GM23338 (cell line): Measurements from ENCODE around the gene SCIMP. TPM values are rescaled to one million over a fixed set of nuclear protein-coding genes. Genes with fewer than 3 reads are reported as not detected.

ENCODE experiments used
- ATAC-seq: fragments of 200-7000 bp; cut with Tn5 transposase; 3 replicates; pipeline ENCODE4 v1.9.1; 2020
- DNase-seq: peaks from one replicate; pipeline ENCODE4 v3.0.0-alpha.2; 2015; ENCODE audit warnings: low spot score
- H2AFZ ChIP-seq: fragments of 200-600 bp; sonication (generic); 2 replicates; pipeline ENCODE4 v1.8.0; 2016; ENCODE audit warnings: antibody characterized with exemption, mild to moderate bottlenecking, moderate library complexity
- H3F3A ChIP-seq: fragments of 200-600 bp; sonication (generic); replicated peaks from 2 replicates; pipeline ENCODE4 v1.8.0; 2017; ENCODE audit warnings: antibody characterized with exemption, mixed run types, low read depth
- H3K27ac ChIP-seq: fragments of 200-600 bp; sonication (generic); 2 replicates; pipeline ENCODE4 v1.6.1; 2016; ENCODE audit warnings: low read depth
- H3K27me3 ChIP-seq: fragments of 200-600 bp; sonication (generic); 2 replicates; pipeline ENCODE4 v1.8.0; 2016; ENCODE audit warnings: mild to moderate bottlenecking, mixed run types, moderate library complexity; ENCODE audit not compliant: insufficient read depth
- H3K36me3 ChIP-seq: fragments of 200-600 bp; sonication (generic); 2 replicates; pipeline ENCODE4 v1.8.0; 2016; ENCODE audit warnings: mild to moderate bottlenecking; ENCODE audit not compliant: insufficient read depth
- H3K4me1 ChIP-seq: fragments of 200-600 bp; sonication (generic); 2 replicates; pipeline ENCODE4 v1.8.0; 2016; ENCODE audit warnings: mild to moderate bottlenecking, moderate library complexity; ENCODE audit not compliant: insufficient read depth
- H3K4me2 ChIP-seq: fragments of 200-600 bp; sonication (generic); 2 replicates; pipeline ENCODE4 v1.7.1; 2017; ENCODE audit warnings: mixed run types
- H3K4me3 ChIP-seq: fragments of 200-600 bp; sonication (generic); 2 replicates; pipeline ENCODE4 v1.6.1; 2016; ENCODE audit warnings: mixed run types
- H3K79me2 ChIP-seq: fragments of 200-600 bp; sonication (generic); replicated peaks from 2 replicates; pipeline ENCODE4 v1.8.0; 2017; ENCODE audit warnings: mild to moderate bottlenecking; ENCODE audit not compliant: insufficient read depth
- H3K9me2 ChIP-seq: fragments of 200-600 bp; sonication (generic); 2 replicates; pipeline ENCODE4 v1.8.0; 2017; ENCODE audit not compliant: insufficient read depth
- H4K20me1 ChIP-seq: fragments of 200-600 bp; sonication (generic); replicated peaks from 2 replicates; pipeline ENCODE4 v1.8.0; 2017; ENCODE audit warnings: mild to moderate bottlenecking; ENCODE audit not compliant: insufficient read depth
- H3K27ac Mint-ChIP-seq: 2 replicates; pipeline ENCODE4 v1.8.0; 2020; ENCODE audit warnings: inconsistent platforms, mild to moderate bottlenecking, moderate library complexity, mixed read lengths
- H3K27me3 Mint-ChIP-seq: 3 replicates; pipeline ENCODE4 v1.8.0; 2022; ENCODE audit warnings: low read depth, mild to moderate bottlenecking, moderate library complexity, mixed read lengths, inconsistent platforms; ENCODE audit not compliant: insufficient read depth, poor library complexity
- H3K36me3 Mint-ChIP-seq: 3 replicates; pipeline ENCODE4 v1.8.0; 2021; ENCODE audit warnings: low read depth, mild to moderate bottlenecking, inconsistent platforms, moderate library complexity, mixed read lengths
- H3K4me1 Mint-ChIP-seq: 3 replicates; pipeline ENCODE4 v1.8.0; 2020; ENCODE audit warnings: mild to moderate bottlenecking, inconsistent platforms, mixed read lengths
- H3K4me3 Mint-ChIP-seq: 3 replicates; pipeline ENCODE4 v1.8.0; 2021; ENCODE audit warnings: moderate library complexity, mild to moderate bottlenecking, inconsistent platforms, mixed read lengths
- H3K9me3 Mint-ChIP-seq: 3 replicates; pipeline ENCODE4 v1.8.0; 2020; ENCODE audit warnings: moderate library complexity, mild to moderate bottlenecking, inconsistent platforms, mixed read lengths
- CTCF ChIP-seq, 2 experiments: fragments of 200-600 bp in 1 of 2; sonication (generic) in 1 of 2; conservative IDR thresholded peaks; 2 replicates each; pipeline versions ENCODE4 v1.5.1 to v1.6.1; 2016 to 2017; ENCODE audit warnings: antibody characterized with exemption in 2 of 2, low read depth in 2 of 2, mild to moderate bottlenecking in 2 of 2, moderate library complexity in 1 of 2
- ETS1 ChIP-seq: IDR thresholded peaks from 2 replicates; pipeline ENCODE4 v1.6.1; 2016; ENCODE audit warnings: antibody characterized with exemption
- EZH2 ChIP-seq: fragments of 200-600 bp; sonication (generic); IDR thresholded peaks from one replicate; pipeline ENCODE4 v1.8.0; 2017; ENCODE audit warnings: antibody characterized with exemption, mild to moderate bottlenecking, low read depth; ENCODE audit not compliant: unreplicated experiment
- EZH2phosphoT487 ChIP-seq: fragments of 200-600 bp; sonication (generic); IDR thresholded peaks from one replicate; pipeline ENCODE4 v1.8.1; 2018; ENCODE audit warnings: antibody characterized with exemption; ENCODE audit not compliant: unreplicated experiment
- JUNB ChIP-seq: IDR thresholded peaks from one replicate; pipeline ENCODE4 v1.6.1; 2016; ENCODE audit warnings: antibody characterized with exemption; ENCODE audit not compliant: unreplicated experiment
- NANOG ChIP-seq: IDR thresholded peaks from 2 replicates; pipeline ENCODE4 v1.6.1; 2016; ENCODE audit warnings: antibody characterized with exemption, borderline replicate concordance
- ZNF462 ChIP-seq: fragments of 250-450 bp; sonication (Bioruptor Pico); IDR thresholded peaks from 2 replicates; pipeline ENCODE4 v1.5.0; 2020; ENCODE audit warnings: mild to moderate bottlenecking, moderate library complexity
- polyA plus RNA-seq: library from polyadenylated mRNA; unstranded; fragments of >200 nt; fragmentation: Nextera tagmentation; extraction: Ambion mirVana; gene quantifications from 2 replicates; pipeline ENCODE4 v1.2.1, GENCODE V29; 2016
- total RNA-seq: library from RNA; depleted of rRNA; stranded (reverse); fragments of >200 nt; shearing (Covaris generic); gene quantifications from 2 replicates; pipeline ENCODE4 v1.2.3, GENCODE V29; 2014

The SCIMP gene
- total and polyA plus RNA-seq, 2 experiments from 2014 or later: 0.36 TPM; not detected in 1

DNA sequence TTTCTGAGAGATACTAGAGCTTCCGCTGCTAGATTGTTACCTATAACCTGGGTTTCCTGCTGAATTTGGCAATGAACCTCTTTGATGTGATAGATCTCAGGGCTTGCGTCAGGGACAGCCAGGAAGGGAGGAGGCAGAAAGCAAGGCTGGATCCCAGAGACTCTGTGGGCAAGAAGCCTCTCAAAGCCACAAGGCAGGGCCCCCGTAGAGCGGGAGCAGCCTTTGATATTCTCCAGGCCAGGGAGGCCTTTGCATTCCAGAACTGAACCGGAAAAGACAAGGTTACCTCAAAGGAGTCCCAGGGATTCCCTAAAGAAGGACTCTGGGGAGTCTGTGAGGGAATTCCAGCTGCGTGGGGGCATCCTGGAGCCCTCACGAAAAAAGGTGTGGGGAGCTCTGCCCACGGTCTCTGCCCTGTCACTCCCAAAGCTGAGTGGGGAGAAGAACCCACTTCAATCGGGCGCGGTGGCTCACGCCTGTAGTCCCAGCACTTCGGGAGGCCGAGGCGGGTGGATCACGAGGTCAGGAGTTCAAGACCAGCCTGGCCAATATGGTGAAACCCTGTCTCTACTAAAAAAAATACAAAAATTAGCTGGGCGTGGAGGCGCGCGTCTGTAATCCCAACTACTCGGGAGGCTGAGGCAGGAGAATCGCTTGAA, 14.3 kb upstream of the SCIMP start (continued):
- no peak for TF ChIP-seq ETS1
- no peak for TF ChIP-seq CTCF (conservative IDR thresholded peaks at IDR 0.05; ENCODE audit: low read depth in 2 of 2)
- TF ChIP-seq EZH2phosphoT487: no peak
- no peak for TF ChIP-seq ZNF462 (CRISPR knock-in tag)
- no peak for TF ChIP-seq EZH2

DNA sequence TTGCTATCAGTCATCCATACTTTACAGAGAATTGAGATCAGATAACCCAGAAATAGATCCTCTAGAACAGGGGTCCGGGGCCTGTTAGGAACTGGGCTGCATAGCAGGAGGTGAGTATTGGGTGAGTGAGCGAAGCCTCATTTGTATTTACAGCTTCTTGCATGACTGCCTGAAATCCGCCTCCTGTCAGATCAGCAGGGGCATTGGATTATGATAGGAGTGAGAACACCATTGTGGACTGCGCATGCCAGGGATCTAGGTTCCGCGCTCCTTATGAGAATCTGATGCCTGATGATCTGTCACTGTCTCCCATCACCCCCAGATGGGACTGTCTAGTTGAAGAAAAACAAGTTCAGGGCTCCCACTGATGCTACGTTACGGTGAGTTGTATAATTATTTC, 13.0 kb upstream of the SCIMP start:
- H3K27ac ChIP-seq: no peak overlapping the region
- Mint-ChIP-seq H3K9me3 (no peaks in the 10 kb centered on the region), H3K36me3 (no peaks in the 10 kb centered on the region), H3K27ac (no peak overlapping the region), H3K4me3 (no peak overlapping the region), H3K4me1 (no peaks in the 10 kb centered on the region), H3K27me3 (peaks cover 1% of the 10 kb centered on the region)
- no peaks in the 10 kb centered on the region for H4K20me1 ChIP-seq
- H3F3A ChIP-seq: no peaks in the 10 kb centered on the region
- H3K4me3 ChIP-seq: no peak overlapping the region
- no peak overlapping the region for H2AFZ ChIP-seq
- H3K4me1 ChIP-seq: no peaks in the 10 kb centered on the region
- H3K9me2 ChIP-seq: no peaks in the 10 kb centered on the region
- no peaks in the 10 kb centered on the region for H3K27me3 ChIP-seq
- no peaks in the 10 kb centered on the region for H3K36me3 ChIP-seq
- H3K79me2 ChIP-seq: no peaks in the 10 kb centered on the region
- DNase-seq (no peak), ATAC-seq (no peak)
- H3K4me2 ChIP-seq: no peak overlapping the region
- TF ChIP-seq CTCF (conservative IDR thresholded peaks at IDR 0.05; ENCODE audit: low read depth in 2 of 2) (no peak), ETS1 (no peak), JUNB (no peak), NANOG (no peak)
